Panc1 (cell line): ENCODE data around the gene ANP32A. TPM values are rescaled to one million over a fixed set of nuclear protein-coding genes. Genes with fewer than 3 reads are reported as not detected.

ENCODE experiments used
- ATAC-seq: fragments of 200-7000 bp; cut with Tn5 transposase; 2 replicates; pipeline ENCODE4 v1.9.1; 2020; ENCODE audit warnings: mild to moderate bottlenecking, moderate library complexity
- BruUV-seq: library from RNA; stranded (reverse); fragments of 400-500 nt; replicated peaks from 2 replicates; lab custom pipeline; 2021; lab: Mats Ljungman, UMichigan
- CTCF ChIA-PET: fragments of 300-600 bp; sonication (Branson Sonifier 250); formaldehyde crosslinking; loops from one replicate; lab custom pipeline; 2022; ENCODE audit warnings: antibody characterized with exemption; lab: Charles Lee
- POLR2A ChIA-PET: fragments of 300-600 bp; sonication (Branson Sonifier 250); formaldehyde crosslinking; loops from one replicate; lab custom pipeline; 2022; ENCODE audit warnings: antibody characterized with exemption; lab: Charles Lee
- DNase-seq: peaks from one replicate; pipeline ENCODE4 v3.0.0-alpha.2; 2010; ENCODE audit warnings: low read depth, low spot score
- H3K27ac ChIP-seq: 2 replicates; pipeline ENCODE4 v1.5.1; 2011; ENCODE audit warnings: mild to moderate bottlenecking, low read length, inconsistent platforms
- H3K27me3 ChIP-seq: fragments of 200-500 bp; sonication (Bioruptor generic); 2 replicates; pipeline ENCODE4 v1.6.0; 2014; ENCODE audit warnings: low read length, inconsistent platforms; ENCODE audit not compliant: control insufficient read depth, insufficient read depth
- H3K36me3 ChIP-seq: fragments of 200-500 bp; sonication (Bioruptor generic); 2 replicates; pipeline ENCODE4 v1.5.1; 2014; ENCODE audit warnings: inconsistent platforms, mild to moderate bottlenecking, low read length, moderate library complexity; ENCODE audit not compliant: control insufficient read depth, insufficient read depth
- H3K4me1 ChIP-seq: 2 replicates; pipeline ENCODE4 v1.5.1; 2011; ENCODE audit warnings: inconsistent platforms, mild to moderate bottlenecking, low read length, moderate library complexity; ENCODE audit not compliant: control insufficient read depth, insufficient read depth
- H3K4me3 ChIP-seq, 2 experiments: 2 replicates each; pipeline ENCODE4 v1.5.1; 2011 to 2012; ENCODE audit warnings: low read depth in 2 of 2, low read length in 2 of 2, mild to moderate bottlenecking in 2 of 2, inconsistent platforms in 1 of 2, moderate library complexity in 1 of 2
- H3K9me3 ChIP-seq: fragments of 200-500 bp; sonication (Bioruptor generic); 2 replicates; pipeline ENCODE4 v1.5.1; 2014; ENCODE audit warnings: low read depth, mild to moderate bottlenecking, inconsistent platforms, low read length, moderate library complexity; ENCODE audit not compliant: control insufficient read depth, insufficient read depth
- CTCF ChIP-seq: fragments of 450-650 bp; IDR thresholded peaks from 2 replicates; pipeline ENCODE4 v1.5.1; 2017; ENCODE audit warnings: mild to moderate bottlenecking
- POLR2AphosphoS5 ChIP-seq: IDR thresholded peaks from 2 replicates; pipeline ENCODE4 v1.6.1; 2012; ENCODE audit warnings: mild to moderate bottlenecking, low read depth, low read length, moderate library complexity
- REST ChIP-seq, 2 experiments: IDR thresholded peaks; 2 replicates each; pipeline ENCODE4 v1.6.1; 2011 to 2012; ENCODE audit warnings: low read depth in 2 of 2, control low read depth in 1 of 2, low read length in 1 of 2, mild to moderate bottlenecking in 1 of 2, moderate library complexity in 1 of 2; ENCODE audit not compliant: insufficient read depth in 1 of 2
- SIN3A ChIP-seq: IDR thresholded peaks from 2 replicates; pipeline ENCODE4 v1.6.1; 2012; ENCODE audit warnings: low read depth, mild to moderate bottlenecking, low read length, moderate library complexity, borderline replicate concordance; ENCODE audit not compliant: insufficient read depth
- TCF7L2 ChIP-seq: IDR thresholded peaks from 2 replicates; pipeline ENCODE4 v1.6.1; 2011; ENCODE audit warnings: mild to moderate bottlenecking, low read depth, low read length, inconsistent platforms
- in situ Hi-C: cut with HindIII; loops from 2 replicates; pipeline ENCODE4 v1.10.0; 2016; ENCODE audit warnings: low sequenced_read_pairs, low pct_unique_long_range_greater_than_20kb
- intact Hi-C: fragments of 100-400 bp; cut with micrococcal nuclease; formaldehyde crosslinking; loops from one replicate; pipeline ENCODE4 v1.10.0; 2022; ENCODE audit not compliant: unreplicated experiment
- total RNA-seq: library from RNA; stranded (reverse); gene quantifications from one replicate; pipeline ENCODE4 v1.2.1, GENCODE V29; 2021; ENCODE audit not compliant: unreplicated experiment

The ANP32A gene
- total RNA-seq, 1 experiment from 2014 or later = 226 TPM

- in situ Hi-C loops (no loop called here), intact Hi-C loops (no loop called here)
- CTCF ChIA-PET = no interaction called here
- H3K27me3 ChIP-seq = no peaks in the 10 kb centered on the region
- 0 out of 2 replicates have a peak, but pooled peaks cover 2% of the 10 kb centered on the region for H3K36me3 ChIP-seq
- ATAC-seq (no peak), DNase-seq (no peak)
- peaks cover 56% of the 10 kb centered on the region for H3K4me1 ChIP-seq
- POLR2A ChIA-PET = interaction anchor here (1.0 kb wide), 1 partner anchor 15 kb away, joined by 3 read pairs; no protein-coding TSS in a partner anchor
- TF ChIP-seq TCF7L2 (no peak), POLR2AphosphoS5 (no peak), REST (IDR thresholded peaks at IDR 0.05; ENCODE audit: insufficient read depth in 1 of 2, low read depth in 2 of 2, low read length in 1 of 2) (no peak), CTCF (no peak), SIN3A (no peak)
- H3K9me3 ChIP-seq = no peaks in the 10 kb centered on the region
- H3K27ac ChIP-seq = no peak overlapping the region
- no TSS peak for BruUV-seq
- H3K4me3 ChIP-seq = no peak overlapping the region
These were observed 27.6 kb downstream of the ANP32A start for GRCh38 chr15:68792901-68793766.

- ATAC-seq (no peak), DNase-seq (no peak)
- Histone ChIP-seq H3K4me1 (peaks cover 61% of the 10 kb centered on the region), H3K27me3 (no peaks in the 10 kb centered on the region), H3K9me3 (no peaks in the 10 kb centered on the region), H3K36me3 (peaks cover 10% of the 10 kb centered on the region), H3K27ac (no peak overlapping the region), H3K4me3 (no peak overlapping the region)
- CTCF ChIA-PET = no interaction called here
- intact Hi-C loops = no loop called here
- POLR2A ChIA-PET = no interaction called here
- TF ChIP-seq TCF7L2 (no peak), REST (IDR thresholded peaks at IDR 0.05; ENCODE audit: insufficient read depth in 1 of 2, low read depth in 2 of 2, low read length in 1 of 2) (no peak), CTCF (no peak)
- in situ Hi-C loops = no loop called here
- no TSS peak for BruUV-seq
These were observed 29.0 kb downstream of the ANP32A start for GRCh38 chr15:68791431-68792283.
